HCT116 (cell line): Measurements from ENCODE around the gene MRE11. TPM values are rescaled to one million over a fixed set of nuclear protein-coding genes. Genes with fewer than 3 reads are reported as not detected.

Experiments used
- ATAC-seq: fragments of 200-7000 bp; cut with Tn5 transposase; 2 replicates; pipeline ENCODE4 v1.9.1; 2020; ENCODE audit warnings: mild to moderate bottlenecking, moderate library complexity
- BruUV-seq: library from RNA; stranded (reverse); fragments of 400-500 nt; replicated peaks from 2 replicates; lab custom pipeline; 2021; lab: Mats Ljungman, UMichigan
- CTCF ChIA-PET: fragments of 300-600 bp; sonication (Branson Sonifier 250); formaldehyde crosslinking; loops from one replicate; lab custom pipeline; 2021; ENCODE audit warnings: antibody characterized with exemption; lab: Charles Lee
- POLR2A ChIA-PET: fragments of 300-600, 350-600 bp; sonication (Branson Sonifier 250); formaldehyde crosslinking; loops from one replicate; lab custom pipeline; 2021; ENCODE audit warnings: antibody characterized with exemption; lab: Charles Lee
- RAD21 ChIA-PET, 2 experiments: fragments of 300-600 bp; sonication (Branson Sonifier 250); formaldehyde crosslinking; loops; one replicate each; lab custom pipeline; 2023; ENCODE audit warnings: low total read pairs in 2 of 2; ENCODE audit not compliant: uncharacterized antibody in 2 of 2, unreplicated experiment in 2 of 2, low non-redundant PET in 1 of 2; lab: Charles Lee
- DNase-seq: peaks from one replicate; pipeline ENCODE4 v3.0.0-alpha.2; 2010; ENCODE audit warnings: low read depth, low spot score
- H2AFZ ChIP-seq: fragments of 200-600 bp; shearing (Covaris generic), sonication (generic); 2 replicates; pipeline ENCODE4 v1.6.1; 2017; ENCODE audit warnings: low read depth, mixed run types, mixed read lengths, antibody characterized with exemption, low read length; ENCODE audit not compliant: poor library complexity, severe bottlenecking
- H3K27ac ChIP-seq: 2 replicates; pipeline ENCODE4 v1.5.1; 2012; ENCODE audit warnings: low read depth, low read length
- H3K27me3 ChIP-seq: fragments of 200-600 bp; sonication (generic); 2 replicates; pipeline ENCODE4 v1.6.1; 2016; ENCODE audit warnings: mixed run types, low read length, mixed read lengths; ENCODE audit not compliant: insufficient read depth
- H3K36me3 ChIP-seq, 2 experiments: fragments of 200-500 bp in 1 of 2; fragments of 200-600 bp in 1 of 2; sonication (Bioruptor generic) in 1 of 2; sonication (generic) in 1 of 2; 2 replicates each; pipeline versions ENCODE4 v1.5.1 to v1.6.1; 2014 to 2016; ENCODE audit warnings: low read length in 2 of 2, inconsistent platforms in 1 of 2, mixed read lengths in 1 of 2, mixed run types in 1 of 2; ENCODE audit not compliant: insufficient read depth in 2 of 2, control insufficient read depth in 1 of 2
- H3K4me1 ChIP-seq, 2 experiments: fragments of 200-600 bp in 1 of 2; sonication (generic) in 1 of 2; 2 replicates each; pipeline versions ENCODE4 v1.5.1 to v1.6.1; 2012 to 2017; ENCODE audit warnings: low read length in 2 of 2, inconsistent platforms in 1 of 2, mild to moderate bottlenecking in 1 of 2, mixed read lengths in 1 of 2, mixed run types in 1 of 2, moderate library complexity in 1 of 2; ENCODE audit not compliant: insufficient read depth in 2 of 2, control insufficient read depth in 1 of 2
- H3K4me2 ChIP-seq: fragments of 200-600 bp; sonication (generic); 2 replicates; pipeline ENCODE4 v1.6.1; 2017; ENCODE audit warnings: mixed run types, low read length, mixed read lengths
- H3K4me3 ChIP-seq, 2 experiments: fragments of 200-600 bp in 1 of 2; sonication (generic) in 1 of 2; replicated peaks in 1 of 2; 2 replicates each; pipeline ENCODE4 v1.5.1; 2011 to 2016; ENCODE audit warnings: low read length in 2 of 2, control low read depth in 1 of 2, low read depth in 1 of 2, mild to moderate bottlenecking in 1 of 2, mixed read lengths in 1 of 2, mixed run types in 1 of 2
- H3K79me2 ChIP-seq: fragments of 200-600 bp; sonication (generic); 2 replicates; pipeline ENCODE4 v1.6.1; 2017; ENCODE audit warnings: mild to moderate bottlenecking, mixed run types, low read length, moderate library complexity, mixed read lengths; ENCODE audit not compliant: insufficient read depth
- H3K9ac ChIP-seq: fragments of 200-600 bp; sonication (generic); 2 replicates; pipeline ENCODE4 v1.6.1; 2016; ENCODE audit warnings: low read length, mixed read lengths
- H3K9me2 ChIP-seq: fragments of 200-600 bp; sonication (generic), shearing (Covaris generic); 2 replicates; pipeline ENCODE4 v1.6.1; 2017; ENCODE audit warnings: mixed run types, mild to moderate bottlenecking, moderate library complexity; ENCODE audit not compliant: insufficient read depth
- H3K9me3 ChIP-seq, 2 experiments: fragments of 200-500 bp in 1 of 2; fragments of 200-600 bp in 1 of 2; sonication (Bioruptor generic) in 1 of 2; sonication (generic) in 1 of 2; 2 replicates each; pipeline ENCODE4 v1.6.1; 2014 to 2017; ENCODE audit warnings: low read length in 2 of 2, mixed read lengths in 2 of 2, inconsistent platforms in 1 of 2, low read depth in 1 of 2, mild to moderate bottlenecking in 1 of 2, mixed run types in 1 of 2, moderate library complexity in 1 of 2; ENCODE audit not compliant: control insufficient read depth in 1 of 2, insufficient read depth in 1 of 2
- H4K20me1 ChIP-seq: fragments of 200-600 bp; sonication (generic), shearing (Covaris generic); 2 replicates; pipeline ENCODE4 v1.6.1; 2017; ENCODE audit warnings: mixed run types, mild to moderate bottlenecking, moderate library complexity; ENCODE audit not compliant: insufficient read depth
- CTCF ChIP-seq, 3 experiments: fragments of 200-600 bp in 1 of 3; sonication (generic) in 1 of 3; IDR thresholded peaks in 2 of 3; conservative IDR thresholded peaks in 1 of 3; 2 replicates each; pipeline ENCODE4 v1.5.1; 2012 to 2017; ENCODE audit warnings: low read depth in 2 of 3, low read length in 2 of 3, antibody characterized with exemption in 1 of 3, borderline replicate concordance in 1 of 3, control low read depth in 1 of 3, mild to moderate bottlenecking in 1 of 3, mixed read lengths in 1 of 3, mixed run types in 1 of 3, moderate library complexity in 1 of 3; ENCODE audit not compliant: insufficient read depth in 1 of 3
- FOSL1 ChIP-seq: IDR thresholded peaks from 2 replicates; pipeline ENCODE4 v1.6.1; 2012; ENCODE audit warnings: low read depth
- SP1 ChIP-seq: IDR thresholded peaks from 2 replicates; pipeline ENCODE4 v1.6.1; 2012; ENCODE audit warnings: low read depth
- YY1 ChIP-seq: IDR thresholded peaks from 2 replicates; pipeline ENCODE4 v1.6.1; 2011; ENCODE audit warnings: low read length, low read depth, moderate library complexity, mild to moderate bottlenecking; ENCODE audit not compliant: insufficient replicate concordance; ENCODE audit errors: extremely low read depth
- intact Hi-C: fragments of 100-400 bp; cut with micrococcal nuclease; formaldehyde crosslinking; loops from 2 replicates; pipeline ENCODE4 v1.10.0; 2022
- total RNA-seq: library from RNA; stranded (reverse); gene quantifications from one replicate; pipeline ENCODE4 v1.2.1, GENCODE V29; 2021; ENCODE audit not compliant: unreplicated experiment

The MRE11 gene
- total RNA-seq, 1 experiment from 2014 or later, result 20.6 TPM

DNA sequence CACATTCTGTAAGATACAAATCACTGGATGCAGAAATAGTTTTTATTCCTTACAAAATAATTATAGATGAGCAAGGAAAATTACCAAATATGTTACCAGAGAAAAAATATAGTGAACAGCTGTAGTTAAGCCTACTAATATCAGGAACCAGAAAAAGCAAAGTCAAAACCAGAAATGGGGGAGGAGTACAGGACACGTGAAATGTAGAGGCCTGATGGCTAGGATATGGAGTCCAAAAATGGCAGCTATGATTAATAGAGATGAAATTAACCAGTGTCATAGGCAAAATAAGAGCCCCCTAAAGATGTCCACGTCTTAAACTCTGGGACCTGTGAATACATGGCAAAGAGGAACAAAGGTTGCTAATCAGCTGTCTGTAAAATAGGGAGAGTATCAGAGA lies 34.1 kb downstream of the MRE11 start (continued):
- TF ChIP-seq CTCF (IDR thresholded peaks at IDR 0.05 in 2 of 3, conservative IDR thresholded peaks at IDR 0.05 in 1 of 3; ENCODE audit: borderline replicate concordance in 1 of 3, insufficient read depth in 1 of 3, low read depth in 2 of 3, low read length in 2 of 3), result no peak
- no peak for TF ChIP-seq SP1

DNA sequence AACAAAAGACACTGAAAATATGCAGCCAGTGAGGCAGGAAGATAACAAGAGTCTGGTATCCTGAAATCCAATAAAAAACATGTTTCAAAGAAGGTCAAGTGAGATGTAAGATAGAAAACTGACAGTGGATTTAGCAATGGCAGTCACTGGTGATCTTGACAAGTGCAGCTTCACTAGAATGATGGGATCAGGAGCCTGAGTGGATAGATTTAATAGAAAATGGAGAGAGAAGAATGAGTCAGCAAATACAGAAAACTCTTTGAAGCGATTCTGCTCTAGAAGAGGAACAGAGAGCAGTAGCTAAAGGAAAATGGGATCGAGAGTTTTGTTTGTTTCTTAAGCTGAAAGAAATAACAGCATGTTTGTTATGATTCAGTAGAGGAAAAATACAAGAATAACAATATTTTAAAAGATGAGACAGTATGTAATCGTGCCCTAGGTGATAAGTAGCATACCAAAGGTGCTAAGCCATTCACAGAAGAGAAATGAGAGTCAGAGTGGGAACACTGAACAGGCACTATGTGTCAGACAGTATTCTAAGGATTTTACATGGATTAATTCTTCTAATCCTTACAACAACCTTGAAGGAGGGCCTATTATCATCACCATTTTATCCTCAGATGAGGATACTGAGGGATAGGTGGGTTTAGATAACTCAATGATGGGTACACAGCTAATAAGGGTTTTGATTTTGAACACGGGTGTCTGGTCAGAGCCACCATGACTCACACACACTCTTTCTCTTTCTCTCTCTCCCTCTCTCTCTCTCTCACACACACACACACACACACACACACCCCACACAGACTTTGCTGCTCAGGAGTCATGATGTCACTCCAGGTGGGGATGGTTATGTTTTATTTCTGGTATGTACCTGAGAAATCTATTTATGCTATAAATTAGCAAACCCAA lies 36.3 kb downstream of the MRE11 start:
- BruUV-seq, result no TSS peak
- H3K9me3 ChIP-seq, result no peaks in the 10 kb centered on the region
- no peaks in the 10 kb centered on the region for H3K9me2 ChIP-seq
- H3K9ac ChIP-seq, result no peak overlapping the region
- no peaks in the 10 kb centered on the region for H3K79me2 ChIP-seq
- TF ChIP-seq YY1 (no peak), FOSL1 (peak; percentile 17; the same call in 1 of the 2 replicates)
- no peaks in the 10 kb centered on the region for H3K27me3 ChIP-seq
- intact Hi-C loops, result no loop called here
- no peaks in the 10 kb centered on the region for H4K20me1 ChIP-seq
- peaks cover 2 to 22% of the 10 kb centered on the region in 2 experiments; a peak in 2 of 4 replicates for H3K4me1 ChIP-seq
- H3K27ac ChIP-seq, result no peak overlapping the region
- H3K36me3 ChIP-seq, result 0 out of 4 replicates have a peak, but pooled peaks cover 2 to 12% of the 10 kb centered on the region in 2 experiments
- RAD21 ChIA-PET, result no interaction called here
- POLR2A ChIA-PET, result no interaction called here
- ATAC-seq (no peak), DNase-seq (no peak)
- CTCF ChIA-PET, result no interaction called here
- no peak overlapping the region for H2AFZ ChIP-seq
- no peak overlapping the region for H3K4me3 ChIP-seq
- H3K4me2 ChIP-seq, result no peak overlapping the region
